ENCODE results near the gene DPP6. TPM values are rescaled to one million over a fixed set of nuclear protein-coding genes. Genes with fewer than 3 reads are reported as not detected.

DPP6 gene
- total RNA-seq, 2 experiments from 2014 or later: not detected

GRCh38 chr7:154863766-154864522, 811.7 kb downstream of the DPP6 start:
- Histone ChIP-seq H2AFZ (ENCODE audit: low read length) (no peak overlapping the region), H3K4me3 (ENCODE audit: low read depth, low read length, poor library complexity, severe bottlenecking) (no peak overlapping the region), H3K27ac (ENCODE audit: low read depth, low read length, poor library complexity, severe bottlenecking) (no peak overlapping the region), H3K36me3 (ENCODE audit: insufficient read depth, low read length) (no peaks in the 10 kb centered on the region), H3K4me1 (ENCODE audit: insufficient read depth, low read length, poor library complexity, severe bottlenecking) (no peaks in the 10 kb centered on the region), H3K4me2 (ENCODE audit: low read length) (no peak overlapping the region), H3K9me3 (ENCODE audit: low read length) (no peaks in the 10 kb centered on the region), H4K20me1 (ENCODE audit: insufficient read depth, low read length) (no peaks in the 10 kb centered on the region), H3K79me2 (ENCODE audit: insufficient read depth, low read depth, low read length) (no peaks in the 10 kb centered on the region), H3K9me2 (ENCODE audit: insufficient read depth, low read length) (no peaks in the 10 kb centered on the region)
- intact Hi-C loops (cut with micrococcal nuclease; ENCODE audit: unreplicated experiment): loop anchor here (2.0 kb wide), 1 partner anchor 27 kb away; no protein-coding TSS in a partner anchor
- TF ChIP-seq EZH2phosphoT487 (IDR thresholded peaks at IDR 0.05; ENCODE audit: borderline replicate concordance, low read depth, low read length) (no peak), CTCF (conservative IDR thresholded peaks at IDR 0.05; ENCODE audit: low read length) (no peak)
- CTCF ChIA-PET (ENCODE audit: unreplicated experiment): interaction anchor here (0.6 kb wide), 1 partner anchor 147 kb away, joined by 3 read pairs; no protein-coding TSS in a partner anchor
- POLR2A ChIA-PET: no interaction called here
- DNase-seq (ENCODE audit: low spot score): no peak
- no TSS peak for BruUV-seq (replicated peaks)

- intact Hi-C loops (cut with micrococcal nuclease; ENCODE audit: unreplicated experiment): no loop called here
- TF ChIP-seq CTCF (conservative IDR thresholded peaks at IDR 0.05; ENCODE audit: low read length) (no peak), EZH2phosphoT487 (IDR thresholded peaks at IDR 0.05; ENCODE audit: borderline replicate concordance, low read depth, low read length) (no peak)
- BruUV-seq (replicated peaks): no TSS peak
Measured at GRCh38 chr7:154864523-154864891, 812.3 kb downstream of the DPP6 start.

GRCh38 chr7:154865984-154866685, 813.9 kb downstream of the DPP6 start:
- ChIA-PET CTCF (ENCODE audit: unreplicated experiment) (no interaction called here), POLR2A (no interaction called here)
- DNase-seq (ENCODE audit: low spot score): no peak

More at GRCh38 chr7:154864523-154864891, 812.3 kb downstream of the DPP6 start:
- no peak for DNase-seq (ENCODE audit: low spot score)
- Histone ChIP-seq H3K4me1 (ENCODE audit: insufficient read depth, low read length, poor library complexity, severe bottlenecking) (no peaks in the 10 kb centered on the region), H3K9me3 (ENCODE audit: low read length) (no peaks in the 10 kb centered on the region), H2AFZ (ENCODE audit: low read length) (no peak overlapping the region), H3K4me3 (ENCODE audit: low read depth, low read length, poor library complexity, severe bottlenecking) (no peak overlapping the region), H3K9me2 (ENCODE audit: insufficient read depth, low read length) (no peaks in the 10 kb centered on the region), H3K27ac (ENCODE audit: low read depth, low read length, poor library complexity, severe bottlenecking) (no peak overlapping the region), H3K4me2 (ENCODE audit: low read length) (no peak overlapping the region), H3K79me2 (ENCODE audit: insufficient read depth, low read depth, low read length) (no peaks in the 10 kb centered on the region), H4K20me1 (ENCODE audit: insufficient read depth, low read length) (no peaks in the 10 kb centered on the region), H3K36me3 (ENCODE audit: insufficient read depth, low read length) (no peaks in the 10 kb centered on the region)
- POLR2A ChIA-PET: no interaction called here
- CTCF ChIA-PET (ENCODE audit: unreplicated experiment): interaction anchor here (0.6 kb wide), 1 partner anchor 146 kb away, joined by 3 read pairs; no protein-coding TSS in a partner anchor

More at GRCh38 chr7:154865984-154866685, 813.9 kb downstream of the DPP6 start:
- no peaks in the 10 kb centered on the region for H3K79me2 ChIP-seq (ENCODE audit: insufficient read depth, low read depth, low read length)
- no peak overlapping the region for H3K4me3 ChIP-seq (ENCODE audit: low read depth, low read length, poor library complexity, severe bottlenecking)
- no peaks in the 10 kb centered on the region for H4K20me1 ChIP-seq (ENCODE audit: insufficient read depth, low read length)
- no peaks in the 10 kb centered on the region for H3K4me1 ChIP-seq (ENCODE audit: insufficient read depth, low read length, poor library complexity, severe bottlenecking)
- no peak overlapping the region for H2AFZ ChIP-seq (ENCODE audit: low read length)
- intact Hi-C loops (cut with micrococcal nuclease; ENCODE audit: unreplicated experiment): no loop called here
- no TSS peak for BruUV-seq (replicated peaks)
- TF ChIP-seq CTCF (conservative IDR thresholded peaks at IDR 0.05; ENCODE audit: low read length): no peak
- no peak for TF ChIP-seq EZH2phosphoT487 (IDR thresholded peaks at IDR 0.05; ENCODE audit: borderline replicate concordance, low read depth, low read length)
- no peaks in the 10 kb centered on the region for H3K36me3 ChIP-seq (ENCODE audit: insufficient read depth, low read length)
- no peaks in the 10 kb centered on the region for H3K9me2 ChIP-seq (ENCODE audit: insufficient read depth, low read length)
- no peak overlapping the region for H3K4me2 ChIP-seq (ENCODE audit: low read length)
- no peak overlapping the region for H3K27ac ChIP-seq (ENCODE audit: low read depth, low read length, poor library complexity, severe bottlenecking)
- no peaks in the 10 kb centered on the region for H3K9me3 ChIP-seq (ENCODE audit: low read length)
